ENCODE data around the gene ALCAM. TPM values are rescaled to one million over a fixed set of nuclear protein-coding genes. Genes with fewer than 3 reads are reported as not detected.

ALCAM gene
- total and polyA plus RNA-seq, 2 donors (not counting 1 experiment from before 2014, with no cell fraction given) = 168 to 188 TPM

DNA sequence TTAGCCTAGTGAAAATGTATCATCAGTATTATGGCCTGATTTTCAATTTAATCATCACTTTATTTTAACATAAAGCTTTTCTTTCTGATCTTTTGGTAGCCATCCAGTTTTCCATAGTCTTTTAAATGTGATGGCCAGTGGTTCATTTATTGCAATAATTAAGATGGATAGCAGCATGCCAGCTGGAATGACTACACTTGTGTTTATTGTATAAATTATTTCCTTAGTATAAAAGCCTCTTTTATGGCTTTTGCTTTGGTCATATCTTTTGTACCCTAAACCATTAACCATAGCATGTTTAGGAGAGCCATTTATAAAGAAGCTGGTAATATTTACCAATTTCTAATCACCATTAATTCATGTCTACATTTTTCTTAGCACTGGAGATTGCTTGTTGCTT, 31.7 kb downstream of the ALCAM start:
- TF ChIP-seq, protein P1, sequence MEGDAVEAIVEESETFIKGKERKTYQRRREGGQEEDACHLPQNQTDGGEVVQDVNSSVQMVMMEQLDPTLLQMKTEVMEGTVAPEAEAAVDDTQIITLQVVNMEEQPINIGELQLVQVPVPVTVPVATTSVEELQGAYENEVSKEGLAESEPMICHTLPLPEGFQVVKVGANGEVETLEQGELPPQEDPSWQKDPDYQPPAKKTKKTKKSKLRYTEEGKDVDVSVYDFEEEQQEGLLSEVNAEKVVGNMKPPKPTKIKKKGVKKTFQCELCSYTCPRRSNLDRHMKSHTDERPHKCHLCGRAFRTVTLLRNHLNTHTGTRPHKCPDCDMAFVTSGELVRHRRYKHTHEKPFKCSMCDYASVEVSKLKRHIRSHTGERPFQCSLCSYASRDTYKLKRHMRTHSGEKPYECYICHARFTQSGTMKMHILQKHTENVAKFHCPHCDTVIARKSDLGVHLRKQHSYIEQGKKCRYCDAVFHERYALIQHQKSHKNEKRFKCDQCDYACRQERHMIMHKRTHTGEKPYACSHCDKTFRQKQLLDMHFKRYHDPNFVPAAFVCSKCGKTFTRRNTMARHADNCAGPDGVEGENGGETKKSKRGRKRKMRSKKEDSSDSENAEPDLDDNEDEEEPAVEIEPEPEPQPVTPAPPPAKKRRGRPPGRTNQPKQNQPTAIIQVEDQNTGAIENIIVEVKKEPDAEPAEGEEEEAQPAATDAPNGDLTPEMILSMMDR (conservative IDR thresholded peaks at IDR 0.05 in 1 of 2, IDR thresholded peaks at IDR 0.05 in 1 of 2; ENCODE audit: low read depth in 1 of 2, low read length in 2 of 2) = no peak
- TF ChIP-seq EZH2 (IDR thresholded peaks at IDR 0.05; ENCODE audit: low read length, missing control alignments) = no peak
- no peaks in the 10 kb centered on the region for H3K9me3 ChIP-seq (ENCODE audit: control insufficient read depth, insufficient read depth, low read depth, low read length)
- DNase-seq (ENCODE audit: low read depth in 2 of 2) = no peak
- no peaks in the 10 kb centered on the region for H3K4me1 ChIP-seq (ENCODE audit: control insufficient read depth, extremely low read depth, insufficient read depth, low read length)
- peaks cover 33% of the 10 kb centered on the region for H3K79me2 ChIP-seq (ENCODE audit: control insufficient read depth, insufficient read depth, low read length)
- H3K9ac ChIP-seq (ENCODE audit: insufficient read depth, low read length) = no peak overlapping the region
- H3K27me3 ChIP-seq (ENCODE audit: control insufficient read depth, insufficient read depth, low read length) = no peaks in the 10 kb centered on the region
- H3K27ac ChIP-seq (ENCODE audit: insufficient read depth, low read length) = no peak overlapping the region
- no peak overlapping the region for H3K4me2 ChIP-seq (ENCODE audit: extremely low read depth, insufficient read depth, low read length)
- H3K36me3 ChIP-seq (ENCODE audit: control insufficient read depth, insufficient read depth, low read length) = no peaks in the 10 kb centered on the region
- H3K4me3 ChIP-seq (replicated peaks in 1 of 4; ENCODE audit: control extremely low read depth in 1 of 4, insufficient read depth in 1 of 4, low read depth in 3 of 4, low read length in 4 of 4) = no peak overlapping the region
- no peak overlapping the region for H2AFZ ChIP-seq (ENCODE audit: low read length)
- no peaks in the 10 kb centered on the region for H4K20me1 ChIP-seq (ENCODE audit: control insufficient read depth, extremely low read depth, insufficient read depth, low read length)

DNA sequence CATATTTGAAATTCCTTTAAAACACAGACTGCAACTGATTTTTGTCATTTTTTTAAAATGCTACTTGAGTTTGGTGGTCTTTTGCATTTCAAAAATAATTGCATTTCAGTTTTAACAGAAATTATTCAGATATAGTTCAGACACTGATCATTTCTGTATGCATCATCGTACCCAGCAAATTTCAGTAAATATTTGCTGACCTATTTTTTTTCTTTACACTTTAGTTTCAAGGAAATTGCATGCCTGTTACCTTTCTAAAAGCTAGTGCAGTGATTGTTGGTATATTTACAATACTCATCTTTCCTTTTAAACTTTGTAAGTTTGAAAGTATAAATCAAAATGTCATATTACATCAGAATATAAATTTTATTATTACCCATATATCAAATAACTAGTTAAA, 32.4 kb downstream of the ALCAM start:
- H3K4me3 ChIP-seq (replicated peaks in 1 of 4; ENCODE audit: control extremely low read depth in 1 of 4, insufficient read depth in 1 of 4, low read depth in 3 of 4, low read length in 4 of 4) = no peak overlapping the region
- DNase-seq (ENCODE audit: low read depth in 2 of 2) = no peak
- no peak overlapping the region for H2AFZ ChIP-seq (ENCODE audit: low read length)
- H3K79me2 ChIP-seq (ENCODE audit: control insufficient read depth, insufficient read depth, low read length) = peaks cover 31% of the 10 kb centered on the region
- H3K27me3 ChIP-seq (ENCODE audit: control insufficient read depth, insufficient read depth, low read length) = no peaks in the 10 kb centered on the region
- no peak for TF ChIP-seq EZH2 (IDR thresholded peaks at IDR 0.05; ENCODE audit: low read length, missing control alignments)
- TF ChIP-seq, protein P1 (conservative IDR thresholded peaks at IDR 0.05 in 1 of 2, IDR thresholded peaks at IDR 0.05 in 1 of 2; ENCODE audit: low read depth in 1 of 2, low read length in 2 of 2) = no peak
- H3K9me3 ChIP-seq (ENCODE audit: control insufficient read depth, insufficient read depth, low read depth, low read length) = no peaks in the 10 kb centered on the region
- no peaks in the 10 kb centered on the region for H3K4me1 ChIP-seq (ENCODE audit: control insufficient read depth, extremely low read depth, insufficient read depth, low read length)
- no peaks in the 10 kb centered on the region for H4K20me1 ChIP-seq (ENCODE audit: control insufficient read depth, extremely low read depth, insufficient read depth, low read length)
- H3K4me2 ChIP-seq (ENCODE audit: extremely low read depth, insufficient read depth, low read length) = no peak overlapping the region
- H3K36me3 ChIP-seq (ENCODE audit: control insufficient read depth, insufficient read depth, low read length) = no peaks in the 10 kb centered on the region
- H3K27ac ChIP-seq (ENCODE audit: insufficient read depth, low read length) = no peak overlapping the region
- no peak overlapping the region for H3K9ac ChIP-seq (ENCODE audit: insufficient read depth, low read length)

DNA sequence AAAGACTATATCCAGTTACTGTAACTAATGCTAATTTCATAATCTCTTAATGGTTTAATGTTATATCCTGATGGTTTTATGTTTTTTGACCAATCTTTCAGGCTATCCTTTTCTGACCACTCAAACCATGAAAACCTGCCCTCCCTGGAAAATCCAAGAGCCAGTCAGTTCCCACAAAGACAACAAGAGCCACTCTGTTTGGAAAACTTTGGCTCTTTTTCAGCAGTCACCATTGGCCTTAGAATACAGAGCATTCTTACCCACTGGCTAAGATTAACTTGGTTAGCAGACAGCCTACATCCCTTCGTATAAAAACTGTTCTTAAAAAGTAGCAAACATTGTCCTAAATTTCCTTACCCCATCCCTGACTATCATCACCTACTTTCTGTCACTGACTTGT, 32.9 kb downstream of the ALCAM start:
- H3K79me2 ChIP-seq (ENCODE audit: control insufficient read depth, insufficient read depth, low read length) = peaks cover 27% of the 10 kb centered on the region
- no peaks in the 10 kb centered on the region for H3K4me1 ChIP-seq (ENCODE audit: control insufficient read depth, extremely low read depth, insufficient read depth, low read length)
- no peak overlapping the region for H2AFZ ChIP-seq (ENCODE audit: low read length)
- no peaks in the 10 kb centered on the region for H4K20me1 ChIP-seq (ENCODE audit: control insufficient read depth, extremely low read depth, insufficient read depth, low read length)
- H3K27me3 ChIP-seq (ENCODE audit: control insufficient read depth, insufficient read depth, low read length) = no peaks in the 10 kb centered on the region
- DNase-seq (ENCODE audit: low read depth in 2 of 2) = peak in 1 of 2 donors; percentile 50
- no peaks in the 10 kb centered on the region for H3K9me3 ChIP-seq (ENCODE audit: control insufficient read depth, insufficient read depth, low read depth, low read length)
- no peak overlapping the region for H3K9ac ChIP-seq (ENCODE audit: insufficient read depth, low read length)
- TF ChIP-seq EZH2 (IDR thresholded peaks at IDR 0.05; ENCODE audit: low read length, missing control alignments) = no peak
- TF ChIP-seq, protein P1 (conservative IDR thresholded peaks at IDR 0.05 in 1 of 2, IDR thresholded peaks at IDR 0.05 in 1 of 2; ENCODE audit: low read depth in 1 of 2, low read length in 2 of 2) = no peak
- no peaks in the 10 kb centered on the region for H3K36me3 ChIP-seq (ENCODE audit: control insufficient read depth, insufficient read depth, low read length)
- no peak overlapping the region for H3K4me3 ChIP-seq (replicated peaks in 1 of 4; ENCODE audit: control extremely low read depth in 1 of 4, insufficient read depth in 1 of 4, low read depth in 3 of 4, low read length in 4 of 4)
- H3K27ac ChIP-seq (ENCODE audit: insufficient read depth, low read length) = no peak overlapping the region
- H3K4me2 ChIP-seq (ENCODE audit: extremely low read depth, insufficient read depth, low read length) = no peak overlapping the region
